Prostate gland (tissue), 2 donors: Measurements from ENCODE around the gene RNF144A.

Experiments
- CTCF ChIP-seq, 4 experiments: fragments of 200-600 bp in 2 of 4; fragments of 450-650 bp in 2 of 4; sonication (generic) in 2 of 4; IDR thresholded peaks; 1 replicate in 3 of 4; 2 replicates in 1 of 4; pipeline ENCODE4 v1.5.1; 2016 to 2019; ENCODE audit warnings: antibody characterized with exemption in 4 of 4, mild to moderate bottlenecking in 2 of 4, moderate library complexity in 2 of 4
- POLR2AphosphoS5 ChIP-seq: sonication (generic); formaldehyde crosslinking; IDR thresholded peaks from one replicate; pipeline ENCODE4 v1.6.1; 2017; ENCODE audit warnings: antibody characterized with exemption

- no peak for TF ChIP-seq CTCF (IDR thresholded peaks at IDR 0.05)
- TF ChIP-seq POLR2AphosphoS5: no peak
These were observed 31.2 kb upstream of the RNF144A start for GRCh38 chr2:6885968-6886367.
